HG02885 (cell line): ENCODE data around the gene PRKAG3.
"Not testable (repeated sequence)": the region's sequence is repeated elsewhere in the genome, so short reads cannot be mapped to it uniquely, and the experiment has no call there.

Experiments used
- ATAC-seq: cut with Tn5 transposase; IDR thresholded peaks from one replicate; pipeline ENCODE4 v1.9.1; 2021; ENCODE audit warnings: mild to moderate bottlenecking; ENCODE audit not compliant: unreplicated experiment, poor library complexity

PRKAG3 gene

DNA sequence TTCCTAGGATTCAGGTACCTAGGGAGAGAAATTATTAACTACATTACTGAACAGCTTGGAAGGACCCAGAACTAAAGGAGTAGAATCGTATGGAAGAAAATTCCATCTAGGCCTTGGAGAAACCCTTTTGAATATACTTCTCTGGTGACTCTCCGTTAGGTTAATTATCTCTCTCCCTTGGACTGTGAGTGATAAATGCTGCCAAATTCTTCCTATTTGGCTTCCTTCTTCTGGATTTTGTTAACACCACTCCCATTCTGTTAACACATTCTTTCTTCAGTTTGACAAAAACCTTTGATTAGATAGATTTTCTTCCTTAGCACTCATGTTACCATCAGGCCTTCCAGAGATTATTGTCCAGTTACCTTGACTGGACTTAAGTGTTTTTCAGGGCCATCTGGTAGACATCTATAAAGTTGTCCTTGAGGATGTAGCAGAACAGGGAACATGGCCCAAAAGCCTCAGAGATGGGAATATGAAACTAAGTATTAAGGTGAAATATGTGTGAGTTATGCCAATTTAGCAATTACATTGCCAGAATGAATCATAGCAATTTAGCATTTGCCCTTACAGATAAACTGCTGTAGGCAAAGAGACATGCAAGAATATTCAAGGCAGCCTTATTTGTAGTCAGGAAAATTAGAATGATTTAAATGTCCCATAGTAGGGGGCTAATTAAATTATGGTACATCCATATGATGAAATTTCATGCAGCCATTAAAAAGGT lies 42.9 kb downstream of the PRKAG3 start:
- ATAC-seq = no peak

DNA sequence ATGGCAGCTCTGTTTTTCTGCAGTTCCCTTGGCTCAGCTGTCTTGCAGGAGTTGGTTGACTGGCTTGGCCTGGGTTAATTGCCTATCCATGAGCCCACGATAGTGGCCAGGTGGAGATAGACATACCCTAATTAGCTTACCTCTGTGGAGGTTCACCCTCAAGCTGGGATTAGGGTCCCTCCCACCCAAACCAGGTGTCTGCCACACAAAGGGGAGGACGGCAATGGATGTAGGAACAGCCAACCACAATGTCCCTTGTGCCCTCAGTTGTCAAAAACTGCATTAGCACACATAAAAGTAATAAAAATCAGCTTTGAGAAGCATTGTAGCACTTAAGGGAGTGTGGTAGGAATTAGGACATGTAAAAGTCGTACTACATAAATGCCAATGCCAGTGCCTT lies 45.5 kb downstream of the PRKAG3 start:
- no peak for ATAC-seq

DNA sequence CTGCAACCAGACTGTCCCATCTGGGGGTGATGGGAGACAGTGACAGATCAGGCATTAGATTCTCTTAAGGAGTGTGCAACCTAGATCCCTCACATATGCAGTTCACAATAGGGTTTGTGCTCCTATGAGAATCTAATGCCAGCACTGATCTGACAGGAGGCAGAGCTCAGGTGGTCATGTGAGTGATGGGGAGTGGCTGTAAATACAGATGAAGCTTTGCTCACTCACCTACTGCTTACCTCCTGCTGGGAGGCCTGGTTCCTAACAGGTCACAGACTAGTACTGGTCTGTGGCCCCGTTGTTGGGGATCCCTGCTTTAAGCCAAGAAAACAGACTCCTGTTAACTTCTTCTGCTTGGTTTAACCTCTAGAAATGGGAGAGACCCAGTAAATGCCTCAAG lies 46.5 kb downstream of the PRKAG3 start:
- no peak for ATAC-seq

- no peak for ATAC-seq
These were observed 47.9 kb downstream of the PRKAG3 start for GRCh38 chr2:218783688-218784087.

DNA sequence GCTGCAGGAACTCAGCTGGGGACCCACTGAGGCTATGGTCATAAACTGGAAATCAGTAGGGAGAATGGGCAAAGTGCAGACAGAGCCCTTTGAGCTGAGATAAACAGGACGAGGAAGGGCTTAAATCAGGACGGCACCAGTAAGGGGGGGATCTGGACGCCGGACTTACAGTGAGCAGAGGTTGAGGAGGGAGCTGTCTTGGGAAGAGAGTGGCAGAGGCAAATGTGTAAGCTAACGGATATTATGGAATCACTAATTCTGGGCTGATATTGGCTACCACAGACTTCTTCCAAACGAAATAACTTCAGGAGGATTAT lies 49.1 kb downstream of the PRKAG3 start:
- no peak for ATAC-seq

DNA sequence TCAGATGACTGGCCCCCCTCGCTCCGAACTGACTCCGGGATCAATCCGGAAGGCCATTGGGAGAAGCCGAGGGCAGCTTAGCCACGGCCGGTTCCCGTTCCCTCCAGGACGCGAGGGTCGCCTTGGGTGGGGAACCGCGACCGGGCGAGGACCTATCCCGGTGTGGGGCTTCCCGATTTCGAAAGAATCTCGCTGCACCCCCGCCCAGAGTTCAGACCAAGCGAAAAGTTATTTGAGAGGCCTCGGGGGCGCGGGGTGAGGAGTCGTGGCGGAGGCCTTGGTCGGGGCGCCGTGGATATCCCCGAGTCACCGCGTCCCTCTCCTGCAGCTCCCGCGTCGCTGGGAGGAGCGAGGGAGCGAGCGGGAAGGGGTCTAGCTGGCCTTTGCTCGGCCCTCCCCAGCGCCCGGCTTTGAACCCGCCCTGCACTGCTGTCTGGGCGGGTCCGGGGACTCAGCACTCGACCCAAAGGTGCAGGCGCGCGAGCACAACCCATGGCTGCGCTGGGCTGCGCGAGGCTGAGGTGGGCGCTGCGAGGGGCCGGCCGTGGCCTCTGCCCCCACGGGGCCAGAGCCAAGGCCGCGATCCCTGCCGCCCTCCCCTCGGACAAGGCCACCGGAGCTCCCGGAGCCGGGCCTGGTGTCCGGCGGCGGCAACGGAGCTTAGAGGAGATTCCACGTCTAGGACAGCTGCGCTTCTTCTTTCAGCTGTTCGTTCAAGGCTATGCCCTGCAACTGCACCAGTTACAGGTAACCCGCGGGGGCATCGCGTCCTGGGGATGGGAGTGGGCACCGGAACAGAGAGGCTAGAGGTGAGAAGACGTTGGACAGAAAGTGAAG lies 49.7 kb downstream of the PRKAG3 start, which contains the start of gene CYP27A1:
TSS of gene CYP27A1 (plus strand) at position 457 of the 837 bp plus-strand sequence. CDS start at position 493, 36 bp downstream.
- no peak for ATAC-seq

DNA sequence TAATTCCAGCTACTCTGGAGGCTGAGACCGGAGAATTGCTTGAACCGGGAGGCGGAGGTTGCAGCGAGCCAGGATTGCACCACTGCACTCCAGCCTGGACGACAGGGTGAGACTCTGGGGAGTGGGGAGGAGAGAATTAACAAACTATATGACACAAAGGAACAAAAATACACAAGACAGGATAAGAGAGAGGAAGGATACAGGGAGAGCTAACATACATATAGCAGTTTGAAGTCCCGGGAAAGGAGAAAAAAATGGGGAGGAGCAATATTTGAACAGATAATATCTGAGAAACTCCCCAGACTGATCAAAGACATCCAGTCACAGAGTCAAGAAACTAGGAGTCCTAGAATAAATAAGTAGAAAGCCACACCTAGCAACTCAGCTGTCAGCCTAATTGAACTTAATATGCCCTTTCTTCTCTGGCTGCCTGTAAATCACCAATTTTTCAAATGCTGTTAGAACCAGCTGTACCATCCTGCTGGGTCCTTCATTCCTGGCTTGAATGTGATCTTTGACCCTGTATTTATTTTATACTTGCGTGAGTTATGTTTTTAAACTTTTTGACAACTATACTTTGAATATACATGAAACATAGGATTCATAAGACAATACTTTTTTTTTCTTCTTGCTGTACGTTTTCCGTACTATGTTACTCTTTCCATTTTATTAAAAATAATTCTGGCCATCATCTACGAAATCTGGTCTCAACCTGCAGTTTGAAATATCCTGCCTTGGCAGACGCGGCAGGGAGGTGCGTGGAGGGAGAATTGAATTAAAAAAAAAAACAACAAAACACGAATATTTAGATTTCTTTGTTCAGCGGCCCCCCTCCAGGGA lies 50.5 kb downstream of the PRKAG3 start:
- no peak for ATAC-seq

DNA sequence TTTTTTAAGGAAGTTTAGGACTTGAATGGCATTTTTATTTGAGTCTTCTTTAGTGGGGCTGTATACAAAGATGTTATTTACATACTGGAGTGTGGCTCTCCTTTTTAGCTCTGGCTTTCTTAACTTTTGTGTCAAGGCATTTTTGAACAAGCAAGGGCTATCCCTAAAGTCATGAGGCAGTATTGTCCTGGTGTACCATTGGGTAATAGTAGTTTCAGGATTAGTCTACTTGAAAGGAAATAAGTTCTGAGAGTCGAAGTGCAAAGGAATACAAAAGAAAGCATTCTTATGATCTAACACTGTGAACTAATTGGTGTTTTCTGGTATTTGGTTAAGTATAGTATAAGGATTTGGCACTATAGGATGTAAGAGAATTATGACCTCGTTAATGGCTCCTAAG lies 51.6 kb downstream of the PRKAG3 start:
- ATAC-seq = no peak

- no peak for ATAC-seq
These were observed 54.2 kb downstream of the PRKAG3 start for GRCh38 chr2:218777276-218777990.

DNA sequence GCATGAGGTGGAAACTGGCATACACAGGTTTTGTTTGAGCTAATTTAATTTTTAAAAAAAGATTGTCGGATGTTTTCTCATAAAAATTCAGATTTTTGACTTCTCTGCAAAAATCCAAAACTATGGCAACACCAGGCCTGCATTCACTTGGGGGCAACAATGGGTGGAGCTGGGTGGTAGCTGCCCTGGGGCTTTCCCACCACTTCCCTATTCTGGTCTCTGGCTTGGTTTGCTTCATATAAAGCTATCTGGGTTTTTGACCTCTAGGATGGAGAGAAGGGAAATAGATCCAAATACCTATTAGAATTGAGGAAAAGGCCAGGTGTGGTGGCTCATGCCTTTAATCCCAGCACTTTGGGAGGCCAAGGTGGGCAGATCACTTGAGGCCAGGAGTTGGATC lies 55.1 kb downstream of the PRKAG3 start:
- ATAC-seq = no peak

- no peak for ATAC-seq
These were observed 57.7 kb downstream of the PRKAG3 start for GRCh38 chr2:218773881-218774280.

DNA sequence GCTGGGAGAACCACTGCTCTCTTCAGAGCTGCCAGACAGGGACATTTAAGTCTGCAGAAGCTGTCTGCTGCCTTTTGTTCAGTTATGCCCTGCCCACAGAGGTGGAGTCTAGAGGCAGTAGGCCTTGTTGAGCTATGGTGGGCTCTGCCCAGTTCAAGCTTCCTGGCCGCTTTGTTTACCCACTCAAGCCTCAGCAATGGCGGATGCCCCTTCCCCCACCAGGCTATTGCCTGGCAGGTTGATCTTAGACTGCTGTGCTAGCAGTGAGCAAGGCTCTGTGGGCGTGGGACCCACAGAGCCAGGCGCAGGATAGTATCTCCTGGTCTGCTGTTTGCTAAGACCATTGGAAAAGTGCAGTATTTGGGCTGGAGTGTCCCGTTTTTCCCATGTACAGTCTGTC lies 58.8 kb downstream of the PRKAG3 start:
- not testable (repeated sequence) for ATAC-seq
